ENCODE measurements around the gene INVS. TPM values are rescaled to one million over a fixed set of nuclear protein-coding genes. Genes with fewer than 3 reads are reported as not detected.

Gene INVS
- total and polyA plus RNA-seq, 2 donors (not counting 3 experiments of a cell fraction or from before 2014, with no cell fraction given) = 8.5 to 17.9 TPM

GRCh38 chr9:100167915-100168654 is 69.0 kb downstream of the INVS start:
- BruUV-seq (replicated peaks) = no TSS peak
- no peaks in the 10 kb centered on the region for H4K20me1 ChIP-seq (replicated peaks; ENCODE audit: control insufficient read depth, extremely low read depth, insufficient read depth, low read length)
- H3K9me3 ChIP-seq (replicated peaks; ENCODE audit: control insufficient read depth, insufficient read depth, low read length) = no peaks in the 10 kb centered on the region
- TF ChIP-seq, protein P1, sequence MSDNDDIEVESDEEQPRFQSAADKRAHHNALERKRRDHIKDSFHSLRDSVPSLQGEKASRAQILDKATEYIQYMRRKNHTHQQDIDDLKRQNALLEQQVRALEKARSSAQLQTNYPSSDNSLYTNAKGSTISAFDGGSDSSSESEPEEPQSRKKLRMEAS (IDR thresholded peaks at IDR 0.05; ENCODE audit: insufficient read depth, insufficient read length) = no peak
- TF ChIP-seq, protein P2, sequence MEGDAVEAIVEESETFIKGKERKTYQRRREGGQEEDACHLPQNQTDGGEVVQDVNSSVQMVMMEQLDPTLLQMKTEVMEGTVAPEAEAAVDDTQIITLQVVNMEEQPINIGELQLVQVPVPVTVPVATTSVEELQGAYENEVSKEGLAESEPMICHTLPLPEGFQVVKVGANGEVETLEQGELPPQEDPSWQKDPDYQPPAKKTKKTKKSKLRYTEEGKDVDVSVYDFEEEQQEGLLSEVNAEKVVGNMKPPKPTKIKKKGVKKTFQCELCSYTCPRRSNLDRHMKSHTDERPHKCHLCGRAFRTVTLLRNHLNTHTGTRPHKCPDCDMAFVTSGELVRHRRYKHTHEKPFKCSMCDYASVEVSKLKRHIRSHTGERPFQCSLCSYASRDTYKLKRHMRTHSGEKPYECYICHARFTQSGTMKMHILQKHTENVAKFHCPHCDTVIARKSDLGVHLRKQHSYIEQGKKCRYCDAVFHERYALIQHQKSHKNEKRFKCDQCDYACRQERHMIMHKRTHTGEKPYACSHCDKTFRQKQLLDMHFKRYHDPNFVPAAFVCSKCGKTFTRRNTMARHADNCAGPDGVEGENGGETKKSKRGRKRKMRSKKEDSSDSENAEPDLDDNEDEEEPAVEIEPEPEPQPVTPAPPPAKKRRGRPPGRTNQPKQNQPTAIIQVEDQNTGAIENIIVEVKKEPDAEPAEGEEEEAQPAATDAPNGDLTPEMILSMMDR (IDR thresholded peaks at IDR 0.05; ENCODE audit: extremely low read depth in 1 of 2, insufficient read depth in 1 of 2, low read depth in 1 of 2, low read length in 2 of 2) = no peak
- TF ChIP-seq JUN (IDR thresholded peaks at IDR 0.05; ENCODE audit: borderline replicate concordance, insufficient read depth, insufficient read length, low read depth) (no peak), GATA2 (IDR thresholded peaks at IDR 0.05; ENCODE audit: insufficient read depth, insufficient read length, low read depth, low read length) (no peak), POLR2AphosphoS5 (IDR thresholded peaks at IDR 0.05; ENCODE audit: insufficient read depth, low read depth, low read length) (no peak), MYC (IDR thresholded peaks at IDR 0.05; ENCODE audit: low read depth, low read length) (no peak), EZH2 (IDR thresholded peaks at IDR 0.05; ENCODE audit: borderline replicate concordance, low read depth, low read length, severe bottlenecking) (no peak), FOS (IDR thresholded peaks at IDR 0.05; ENCODE audit: borderline replicate concordance, insufficient read depth, low read length) (no peak), POLR2A (IDR thresholded peaks at IDR 0.05; ENCODE audit: low read depth, low read length) (no peak)
- H2AFZ ChIP-seq (ENCODE audit: low read depth, low read length) = no peak overlapping the region
- no peaks in the 10 kb centered on the region for H3K9me1 ChIP-seq (replicated peaks; ENCODE audit: control insufficient read depth, extremely low read depth, insufficient read depth, low read length)
- H3K9ac ChIP-seq (replicated peaks; ENCODE audit: extremely low read depth, insufficient read depth, low read length) = no peak overlapping the region
- no peak overlapping the region for H3K4me3 ChIP-seq (replicated peaks in 1 of 3; ENCODE audit: insufficient read depth in 1 of 3, low read depth in 1 of 3, low read length in 3 of 3)
- POLR2A ChIA-PET = no interaction called here
- DNase-seq (ENCODE audit: low read depth, low spot score) = no peak
- H3K4me2 ChIP-seq (ENCODE audit: insufficient read depth, low read length) = no peak overlapping the region
- H3K27me3 ChIP-seq (ENCODE audit: control insufficient read depth in 2 of 2, insufficient read depth in 2 of 2, low read length in 2 of 2) = no peaks in the 10 kb centered on the region
- H3K27ac ChIP-seq (ENCODE audit: insufficient read depth, low read depth, low read length) = no peak overlapping the region
- intact Hi-C loops (cut with micrococcal nuclease) = no loop called here
- no peaks in the 10 kb centered on the region for H3K36me3 ChIP-seq (ENCODE audit: control insufficient read depth in 2 of 2, extremely low read depth in 1 of 2, insufficient read depth in 2 of 2, low read length in 2 of 2)
- H3K79me2 ChIP-seq (ENCODE audit: control insufficient read depth, insufficient read depth, low read length) = no peaks in the 10 kb centered on the region
- FAIRE-seq = no peak
- peaks cover 8% of the 10 kb centered on the region for H3K4me1 ChIP-seq (ENCODE audit: control insufficient read depth, extremely low read depth, insufficient read depth, low read length)
- CTCF ChIA-PET = interaction anchor here (1.1 to 2.1 kb wide), 5 partner anchors 9 to 157 kb away, joined by 3 to 6 read pairs (median 4); no protein-coding TSS in a partner anchor
- dilution Hi-C loops (cut with MboI; ENCODE audit: extremely low pct_ligation_motif_present, low sequenced_read_pairs) = no loop called here
